Limb (tissue), 2 donors: Measurements from ENCODE around the gene WLS.
"Not testable (repeated sequence)": the region's sequence is repeated elsewhere in the genome, so short reads cannot be mapped to it uniquely, and the experiment has no call there.

Experiments used
- DNase-seq, 2 donors: peaks; one replicate each; pipeline ENCODE4 v3.0.0-alpha.2; 2016; ENCODE audit errors: extremely low spot score in 2 of 2

The WLS gene

GRCh38 chr1:68232289-68233148 is at the start of gene WLS:
Gene WLS (minus strand): TSS chr1:68232523. CDS start chr1:68232299, 224 bp downstream.
- DNase-seq, result peak; percentile 83 to 87

- no peak for DNase-seq
Observed at GRCh38 chr1:68280286-68280685, 48.0 kb upstream of the WLS start.

DNA sequence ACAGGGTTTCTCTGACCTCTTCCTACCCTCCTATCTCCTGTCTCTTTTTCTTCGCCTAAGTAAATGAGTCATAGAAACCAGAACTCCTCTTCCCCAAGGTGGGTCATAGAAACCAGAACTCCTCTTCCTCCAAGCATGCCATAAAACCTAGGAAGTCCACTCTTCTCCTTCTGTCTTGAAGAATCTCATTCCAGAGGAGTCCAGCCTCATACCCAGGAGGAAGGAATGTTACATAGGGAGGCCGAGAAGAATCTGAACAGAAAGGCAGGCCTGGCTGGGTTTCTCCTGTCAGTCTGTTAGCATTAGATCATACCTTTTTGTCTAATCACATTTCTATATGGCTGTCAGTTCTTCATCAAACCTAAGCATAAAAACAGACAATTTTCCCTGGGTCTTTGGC is 47.5 kb upstream of the WLS start:
- no peak for DNase-seq

DNA sequence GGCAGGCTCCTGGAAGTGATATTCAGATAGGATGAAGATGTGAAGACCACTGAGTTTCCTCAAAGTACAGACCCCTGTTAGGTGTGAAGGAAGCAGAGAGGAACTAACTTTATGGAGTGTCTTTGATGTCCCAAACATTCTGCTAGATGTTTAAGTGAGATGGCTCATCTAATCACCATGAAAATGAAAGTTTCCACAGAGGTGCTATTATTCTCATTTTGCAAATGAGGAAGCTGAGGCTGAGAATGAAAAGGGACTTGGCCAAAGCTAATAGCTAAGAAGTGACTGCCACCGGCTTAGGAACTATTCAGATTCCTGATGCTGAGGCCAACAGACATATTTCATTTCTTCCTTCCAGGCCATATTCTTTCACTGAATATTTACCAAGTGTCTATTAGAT is 45.9 kb upstream of the WLS start:
- DNase-seq, result no peak

- no peak for DNase-seq
Observed at GRCh38 chr1:68276448-68276847, 44.1 kb upstream of the WLS start.

DNA sequence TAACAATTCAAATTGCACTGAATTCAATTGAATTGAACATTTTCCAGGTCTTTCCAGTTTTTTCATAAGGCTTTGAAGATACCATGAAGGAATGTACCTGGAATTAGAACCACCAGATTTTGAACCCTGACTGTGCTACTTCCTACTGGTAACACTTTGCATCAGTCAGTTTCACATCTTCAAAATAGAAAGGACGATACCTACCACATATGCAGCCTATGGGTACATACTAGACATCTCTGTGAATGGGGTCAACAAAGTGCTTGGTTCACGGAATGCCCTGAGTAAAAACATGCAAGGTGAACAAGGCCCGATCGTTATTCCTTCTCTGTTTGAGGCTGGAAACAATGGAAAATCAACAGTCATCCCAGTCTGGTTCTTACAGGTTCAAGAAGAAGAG is 41.2 kb upstream of the WLS start:
- no peak for DNase-seq

GRCh38 chr1:68271596-68271995 is 39.3 kb upstream of the WLS start:
- no peak for DNase-seq

DNA sequence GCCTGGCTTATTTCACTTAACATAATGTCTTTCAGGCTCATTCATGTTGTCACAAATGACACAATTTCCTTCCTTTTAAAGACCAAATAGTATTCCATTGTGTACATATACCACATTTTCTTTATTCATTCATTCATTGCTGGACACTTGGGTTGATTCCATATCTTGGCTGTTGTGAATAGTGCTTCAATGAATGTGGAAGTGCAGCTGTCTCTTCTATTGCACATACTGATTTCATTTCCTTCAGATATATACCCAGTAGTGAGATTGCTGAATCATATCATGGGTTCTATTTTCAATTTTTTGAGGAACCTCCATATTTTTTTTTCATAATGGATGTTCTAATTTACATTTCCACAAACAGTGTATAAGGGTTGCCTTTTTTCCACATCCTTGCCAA is 38.6 kb upstream of the WLS start:
- DNase-seq, result no peak

- no peak for DNase-seq
Observed at GRCh38 chr1:68269637-68270430, 37.5 kb upstream of the WLS start.

GRCh38 chr1:68268896-68269483 is 36.7 kb upstream of the WLS start:
- no peak for DNase-seq

GRCh38 chr1:68256824-68257223 is 24.5 kb upstream of the WLS start:
- DNase-seq, result not testable (repeated sequence)

GRCh38 chr1:68255301-68255700 is 23.0 kb upstream of the WLS start:
- no peak for DNase-seq

DNA sequence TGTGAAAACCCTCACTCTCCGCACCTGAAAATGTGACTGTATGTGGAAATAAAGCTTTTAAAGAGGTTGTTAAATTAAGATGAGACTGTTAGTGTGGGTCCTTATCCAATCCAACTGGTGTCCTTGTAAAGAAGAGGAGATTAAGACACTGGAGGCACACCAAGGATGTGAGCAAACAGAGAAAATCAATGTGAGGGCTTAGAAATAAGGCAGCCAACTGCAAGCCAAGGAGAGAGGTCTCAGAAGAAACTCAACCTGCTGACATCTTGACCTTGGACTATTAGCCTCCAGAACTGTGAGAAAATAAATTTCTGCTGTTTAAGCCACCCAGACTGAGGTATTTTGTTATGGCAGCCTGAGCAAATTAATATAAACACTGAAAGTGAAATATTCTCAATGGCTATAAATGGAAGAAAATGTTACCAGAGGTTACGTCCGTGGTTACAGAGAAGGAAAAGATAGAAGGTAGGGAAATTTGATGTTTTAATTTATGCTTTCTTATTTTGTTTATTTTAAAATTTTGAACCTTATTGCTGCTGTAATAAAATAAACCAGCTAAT is 22.4 kb upstream of the WLS start:
- DNase-seq, result no peak

DNA sequence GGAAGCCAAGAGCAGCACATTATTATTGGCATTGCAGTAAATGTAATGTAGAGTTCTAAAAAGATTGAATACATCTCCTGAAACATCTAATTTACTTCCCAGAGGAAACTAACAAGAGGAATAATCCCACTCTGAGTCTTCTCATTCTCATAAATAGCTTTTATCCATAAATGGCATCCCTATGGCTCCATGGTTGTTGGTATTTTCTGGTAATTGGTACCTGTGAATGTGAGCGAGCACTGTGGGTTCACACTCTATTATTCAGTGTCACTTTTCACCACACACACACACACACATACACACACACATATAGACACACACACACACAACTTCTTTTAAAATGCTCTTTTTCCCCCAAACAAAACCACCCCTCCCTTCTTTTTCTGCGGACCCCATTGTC is 4.7 kb upstream of the WLS start:
- DNase-seq, result no peak

DNA sequence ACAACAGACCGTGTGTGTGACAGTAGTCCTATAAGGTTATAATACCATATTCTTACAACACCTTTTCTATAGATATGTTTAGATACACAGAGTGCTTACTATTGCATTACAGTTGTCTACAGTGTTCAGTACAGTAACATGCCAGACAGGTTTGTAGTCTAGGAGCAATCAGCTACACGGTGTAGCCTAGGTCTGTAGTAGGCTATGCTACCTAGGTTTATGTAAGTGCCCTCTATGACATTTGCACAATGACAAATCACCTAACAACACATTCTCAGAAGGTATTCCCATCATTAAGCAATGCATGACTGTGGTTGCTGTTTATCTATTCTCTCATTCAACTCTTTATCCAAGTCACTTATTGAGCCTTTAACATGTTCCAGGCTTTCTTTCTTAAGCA is 1.8 kb upstream of the WLS start:
- DNase-seq, result no peak

GRCh38 chr1:68233202-68233601 is 879 bp upstream of the WLS start:
- no peak for DNase-seq

- DNase-seq, result peak in 1 of 2 donors; percentile 85
Observed at GRCh38 chr1:68231627-68232288, 565 bp downstream of the WLS start.

- peak in 1 of 2 donors; percentile 74 for DNase-seq
Observed at GRCh38 chr1:68230901-68231626, 1.3 kb downstream of the WLS start.

- peak in 1 of 2 donors; percentile 72 for DNase-seq
Observed at GRCh38 chr1:68230484-68230802, 1.9 kb downstream of the WLS start.

- DNase-seq, result no peak
Observed at GRCh38 chr1:68229650-68230483, 2.5 kb downstream of the WLS start.
